ENCODE results near the gene IL17D. TPM values are rescaled to one million over a fixed set of nuclear protein-coding genes. Genes with fewer than 3 reads are reported as not detected.

Gene IL17D
- total RNA-seq, 1 donor from 2014 or later, result 5.4 TPM

- no peaks in the 10 kb centered on the region for H3K4me1 Mint-ChIP-seq
- H3K27me3 Mint-ChIP-seq (ENCODE audit: low read depth), result no peaks in the 10 kb centered on the region
- H3K36me3 Mint-ChIP-seq, result peaks cover 24% of the 10 kb centered on the region
These were observed 35.6 kb upstream of the IL17D start for GRCh38 chr13:20667857-20668437.

GRCh38 chr13:20669162-20669561 is 34.3 kb upstream of the IL17D start:
- Mint-ChIP-seq H3K9me3 (no peaks in the 10 kb centered on the region), H3K4me1 (no peaks in the 10 kb centered on the region)

More at GRCh38 chr13:20667857-20668437, 35.6 kb upstream of the IL17D start:
- Mint-ChIP-seq H3K27ac (no peak overlapping the region), H3K9me3 (no peaks in the 10 kb centered on the region), H3K4me3 (no peak overlapping the region)
- TF ChIP-seq CTCF (IDR thresholded peaks at IDR 0.05; ENCODE audit: unreplicated experiment), result no peak
- DNase-seq (ENCODE audit: low spot score in 2 of 2, unreplicated experiment in 2 of 2), result no peak

GRCh38 chr13:20671789-20672188 is 31.7 kb upstream of the IL17D start:
- H3K4me3 Mint-ChIP-seq, result no peak overlapping the region
- H3K27ac Mint-ChIP-seq, result no peak overlapping the region
- no peaks in the 10 kb centered on the region for H3K4me1 Mint-ChIP-seq
- no peaks in the 10 kb centered on the region for H3K27me3 Mint-ChIP-seq (ENCODE audit: low read depth)
- H3K9me3 Mint-ChIP-seq, result no peaks in the 10 kb centered on the region
- peaks cover 13% of the 10 kb centered on the region for H3K36me3 Mint-ChIP-seq
- no peak for DNase-seq (ENCODE audit: low spot score in 2 of 2, unreplicated experiment in 2 of 2)
- no peak for TF ChIP-seq CTCF (IDR thresholded peaks at IDR 0.05; ENCODE audit: unreplicated experiment)

More at GRCh38 chr13:20669162-20669561, 34.3 kb upstream of the IL17D start:
- H3K27me3 Mint-ChIP-seq (ENCODE audit: low read depth), result no peaks in the 10 kb centered on the region
- no peak for DNase-seq (ENCODE audit: low spot score in 2 of 2, unreplicated experiment in 2 of 2)
- no peak overlapping the region for H3K27ac Mint-ChIP-seq
- peaks cover 22% of the 10 kb centered on the region for H3K36me3 Mint-ChIP-seq
- H3K4me3 Mint-ChIP-seq, result no peak overlapping the region
- TF ChIP-seq CTCF (IDR thresholded peaks at IDR 0.05; ENCODE audit: unreplicated experiment), result no peak

- H3K27ac Mint-ChIP-seq, result no peak overlapping the region
- no peaks in the 10 kb centered on the region for H3K27me3 Mint-ChIP-seq (ENCODE audit: low read depth)
- TF ChIP-seq CTCF (IDR thresholded peaks at IDR 0.05; ENCODE audit: unreplicated experiment), result no peak
- H3K4me1 Mint-ChIP-seq, result no peaks in the 10 kb centered on the region
- H3K9me3 Mint-ChIP-seq, result no peaks in the 10 kb centered on the region
- DNase-seq (ENCODE audit: low spot score in 2 of 2, unreplicated experiment in 2 of 2), result no peak
- no peak overlapping the region for H3K4me3 Mint-ChIP-seq
- H3K36me3 Mint-ChIP-seq, result peaks cover 15% of the 10 kb centered on the region
These were observed 30.7 kb upstream of the IL17D start for GRCh38 chr13:20672772-20673171.

- DNase-seq (ENCODE audit: low spot score in 2 of 2, unreplicated experiment in 2 of 2), result no peak
- Mint-ChIP-seq H3K4me3 (no peak overlapping the region), H3K36me3 (peaks cover 15% of the 10 kb centered on the region)
These were observed 29.8 kb upstream of the IL17D start for GRCh38 chr13:20673715-20674114.

More at GRCh38 chr13:20673715-20674114, 29.8 kb upstream of the IL17D start:
- no peak for TF ChIP-seq CTCF (IDR thresholded peaks at IDR 0.05; ENCODE audit: unreplicated experiment)
- no peak overlapping the region for H3K27ac Mint-ChIP-seq
- peaks cover 8% of the 10 kb centered on the region for H3K4me1 Mint-ChIP-seq
- no peaks in the 10 kb centered on the region for H3K27me3 Mint-ChIP-seq (ENCODE audit: low read depth)
- no peaks in the 10 kb centered on the region for H3K9me3 Mint-ChIP-seq
